NCI-H1694 treated with DMSO at 0.1 percent for 48 hours (cell line): ENCODE measurements around the gene YTHDC2.
A peak's percentile ranks its signal among the peaks of the same experiment; 100 is the strongest.

Source experiments
- DNase-seq: peaks from one replicate; lab custom pipeline; 2025; lab: John Stamatoyannopoulos, UW

Gene YTHDC2

DNA sequence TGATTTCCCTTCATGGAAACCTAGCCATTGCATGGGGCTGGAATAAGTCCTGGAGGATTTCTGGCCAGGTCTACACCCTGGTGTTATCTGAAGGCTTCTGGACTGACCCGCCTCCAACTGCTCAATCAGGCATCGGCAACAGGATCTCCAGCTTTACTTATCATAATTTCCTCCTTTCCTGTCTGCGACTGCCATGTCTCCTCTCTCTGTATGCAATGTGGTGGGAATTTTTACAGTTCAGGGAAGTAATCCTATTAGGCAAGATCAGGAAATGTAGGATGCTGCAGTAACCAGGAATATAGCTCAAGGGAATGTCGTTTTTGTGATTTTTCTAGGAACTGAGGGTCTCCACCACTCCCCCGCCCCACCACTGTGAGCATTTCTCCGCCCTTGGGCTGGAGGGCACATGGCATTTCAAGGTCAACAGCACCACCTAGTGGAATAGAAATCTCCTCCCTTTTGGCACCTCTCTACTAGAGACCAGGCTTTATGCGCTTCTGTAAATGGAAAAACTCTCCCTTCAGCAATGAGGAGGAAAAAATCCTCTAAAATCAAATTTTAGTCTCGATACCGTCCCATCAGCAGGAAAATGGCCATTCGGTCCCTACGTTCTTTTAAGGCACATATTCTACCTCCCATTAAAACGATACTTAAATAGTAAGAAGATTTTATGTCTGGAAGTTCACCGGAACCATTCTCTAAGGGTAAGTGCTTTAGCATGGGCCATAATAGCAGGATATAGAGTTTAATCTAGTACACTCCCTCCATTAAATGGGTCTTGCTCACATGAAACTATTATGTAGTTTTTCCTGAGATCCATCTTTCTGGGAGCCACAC lies 93.0 kb downstream of the YTHDC2 start:
- peak; percentile 36 for DNase-seq

DNA sequence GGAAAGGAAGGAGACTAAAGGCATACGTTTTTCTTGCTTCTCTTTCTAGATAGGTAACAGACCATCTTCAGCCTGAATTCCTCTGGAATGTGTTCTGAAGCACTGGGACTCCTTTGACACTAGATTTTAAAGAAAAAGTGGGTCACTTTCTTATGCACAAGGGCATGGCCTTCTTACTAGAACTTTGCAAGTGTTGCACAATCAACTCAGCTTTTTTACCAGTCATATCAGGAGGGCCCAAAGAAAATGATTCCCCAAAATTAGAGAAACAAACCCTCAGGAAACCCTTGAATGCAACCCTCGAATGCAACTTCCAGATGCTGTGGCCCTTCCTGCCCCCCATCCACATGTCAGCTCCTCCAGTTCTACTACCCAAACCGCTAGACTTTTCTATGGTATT lies 93.9 kb downstream of the YTHDC2 start:
- DNase-seq = no peak

DNA sequence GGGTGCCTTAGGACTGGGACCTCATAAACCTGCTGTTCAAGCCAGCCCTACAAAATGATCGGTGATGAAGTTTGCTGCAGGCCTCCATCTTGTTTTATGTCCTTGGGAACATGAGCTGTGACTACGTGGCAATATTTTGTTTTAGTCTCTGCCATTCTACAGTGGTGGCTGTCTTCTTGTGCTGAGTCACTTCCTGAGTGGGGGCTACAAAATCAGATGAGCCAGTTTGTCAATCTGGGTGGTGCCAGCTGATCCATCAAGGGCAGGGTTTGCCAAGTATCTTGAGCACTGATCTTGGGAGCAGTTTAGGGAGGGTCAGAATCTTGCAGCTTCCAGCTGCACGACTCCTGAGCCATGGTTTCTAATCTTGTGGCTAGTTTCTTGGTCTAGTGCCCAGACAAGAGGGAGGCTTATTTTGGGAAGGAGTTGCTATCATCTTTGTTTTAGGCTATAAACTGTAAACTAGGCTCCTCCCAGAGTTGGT lies 94.7 kb downstream of the YTHDC2 start:
- DNase-seq = no peak

DNA sequence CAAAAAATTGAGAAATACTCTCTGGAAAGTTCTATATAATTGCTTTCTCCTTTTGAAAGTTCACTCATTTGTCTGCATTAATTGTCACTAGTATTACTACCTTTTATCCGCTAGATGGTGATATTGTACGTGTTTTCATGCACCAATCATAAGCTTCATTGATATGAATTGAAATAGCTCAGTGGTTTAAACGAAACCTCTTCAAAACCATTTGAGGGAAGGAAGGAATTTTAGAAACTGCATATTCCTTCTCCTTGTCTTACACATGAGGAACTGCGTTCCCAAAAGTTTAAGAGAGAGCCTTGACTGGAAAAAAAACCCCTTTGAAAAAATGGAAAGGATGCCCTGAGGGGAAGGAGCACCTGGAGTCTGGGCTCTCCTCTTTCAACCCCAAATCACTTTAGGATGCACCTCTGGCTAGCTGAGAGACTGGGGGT lies 98.6 kb downstream of the YTHDC2 start:
- DNase-seq = peak; percentile 68

DNA sequence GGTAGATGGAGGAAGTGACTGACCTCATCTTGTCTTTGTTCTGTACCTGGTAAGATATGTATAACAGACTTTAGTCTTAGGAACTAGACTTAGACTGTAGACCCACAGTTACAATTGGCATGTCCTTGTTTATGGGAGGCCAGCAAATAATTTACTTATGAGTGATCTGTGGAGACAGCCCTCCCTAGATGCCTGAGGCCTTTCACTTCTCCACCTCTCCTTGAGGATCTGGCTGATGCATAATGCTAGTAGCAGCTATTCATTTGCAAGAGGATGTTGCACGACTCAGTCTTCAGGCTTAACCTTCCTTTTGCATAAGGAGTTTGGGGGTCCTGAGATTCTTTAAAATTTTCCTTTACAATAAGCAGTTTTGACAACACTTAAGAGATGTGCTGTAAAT lies 100.7 kb downstream of the YTHDC2 start:
- DNase-seq = no peak

DNA sequence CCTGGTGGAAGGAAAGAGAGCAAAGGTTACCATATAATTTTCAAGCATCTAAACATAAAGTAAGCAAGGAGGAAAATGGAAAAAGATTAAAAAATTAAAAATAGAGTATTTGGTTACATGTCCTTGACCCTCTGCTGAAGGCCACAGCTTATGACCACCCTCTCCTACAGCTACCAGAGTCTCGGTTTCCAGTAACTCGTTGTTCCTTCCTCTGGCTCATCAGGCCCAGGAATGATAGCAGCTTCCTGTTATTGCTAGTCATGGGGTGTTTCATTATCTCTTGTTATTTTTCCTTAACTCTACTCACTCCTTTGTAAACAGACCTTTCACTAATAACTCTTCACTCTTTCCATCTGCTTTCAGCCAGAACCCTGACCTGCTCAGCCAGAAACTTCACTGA lies 102.2 kb downstream of the YTHDC2 start:
- no peak for DNase-seq

DNA sequence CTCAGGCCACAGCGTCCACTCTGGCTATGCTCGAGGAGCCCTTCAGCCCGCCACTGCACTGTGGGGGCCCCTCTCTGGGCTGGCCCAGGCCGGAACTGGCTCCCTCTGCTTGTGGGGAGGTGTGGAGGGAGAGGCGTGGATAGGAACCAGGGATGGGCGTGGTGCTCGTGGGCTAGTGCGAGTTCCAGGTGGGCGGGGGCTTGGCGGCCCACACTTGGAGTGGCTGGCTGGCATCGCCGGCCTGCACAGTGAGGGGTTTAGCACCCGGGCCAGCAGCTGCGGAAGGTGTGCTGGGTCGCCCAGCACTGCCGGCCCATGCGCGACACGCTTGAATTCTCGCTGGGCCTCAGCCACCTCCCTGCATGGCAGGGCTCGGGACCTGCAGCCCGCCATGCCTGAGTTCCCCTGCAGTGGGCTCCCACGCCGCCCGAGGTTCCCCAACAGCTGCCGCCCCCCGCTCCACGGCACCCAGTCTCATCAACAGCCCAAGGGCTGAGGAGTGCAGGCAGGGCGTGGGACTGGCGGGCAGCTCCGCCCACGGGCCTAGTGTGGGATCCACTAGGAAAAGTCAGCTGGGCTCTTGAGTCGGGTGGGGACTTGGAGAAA lies 103.8 kb downstream of the YTHDC2 start:
- no peak for DNase-seq

DNA sequence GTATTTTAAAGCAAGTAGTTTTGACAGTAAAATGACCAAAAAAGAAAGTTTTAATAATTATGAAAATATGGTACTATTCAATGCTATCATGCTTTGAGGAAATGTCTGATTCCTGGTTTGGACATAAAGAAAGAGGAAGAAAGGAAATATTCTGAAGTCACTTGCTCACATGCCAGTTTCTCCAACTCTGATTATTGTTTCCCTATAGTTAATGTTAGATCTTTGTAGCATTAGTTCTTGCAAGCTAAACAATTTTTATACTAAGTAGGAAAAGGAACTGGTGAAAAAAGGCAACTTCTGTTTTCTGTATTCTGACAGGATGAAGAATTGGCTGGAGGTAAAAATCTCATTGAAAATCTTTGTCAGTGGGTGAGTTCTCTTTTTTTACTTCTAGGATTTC lies 119.5 kb downstream of the YTHDC2 start:
- no peak for DNase-seq

DNA sequence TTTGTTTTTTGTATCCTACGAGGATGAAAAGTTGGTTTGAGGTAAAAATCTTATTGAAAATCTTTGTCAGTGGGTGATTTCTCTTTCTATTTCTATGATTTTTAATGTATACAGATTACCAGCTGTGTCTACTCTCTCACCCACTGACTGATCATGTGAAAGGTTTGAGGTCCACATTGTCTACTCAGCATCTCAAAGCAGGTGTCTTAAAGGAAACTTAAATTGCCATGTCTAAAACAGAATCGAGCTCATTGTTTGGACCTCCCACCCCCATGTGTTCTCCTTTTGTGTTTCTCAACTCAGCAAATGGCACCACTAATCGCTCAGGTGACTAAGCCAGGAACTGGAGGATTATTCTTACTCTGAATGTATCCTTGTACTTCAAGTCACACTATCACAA lies 121.5 kb downstream of the YTHDC2 start:
- no peak for DNase-seq

DNA sequence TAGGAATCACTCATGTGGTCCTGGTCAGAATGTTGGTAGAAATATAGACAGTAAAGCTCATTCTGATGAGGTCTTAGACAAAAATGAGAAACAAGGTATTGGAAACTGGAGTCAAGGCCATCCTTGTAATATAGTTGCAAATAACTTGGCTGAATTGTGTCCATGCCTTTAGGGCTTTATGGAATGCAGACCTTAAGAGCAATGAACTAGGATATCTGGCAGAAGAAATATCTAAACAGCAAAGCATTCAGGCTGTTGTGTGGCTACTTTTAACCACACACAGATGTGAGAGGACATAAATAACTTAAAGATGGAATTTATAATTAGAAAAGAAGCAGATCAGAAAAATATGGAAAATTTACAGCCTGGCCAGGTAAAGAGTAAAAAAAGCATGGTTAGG lies 128.2 kb downstream of the YTHDC2 start:
- DNase-seq = no peak
